SK-N-SH (cell line): ENCODE data around the gene KRTAP12-2. TPM values are rescaled to one million over a fixed set of nuclear protein-coding genes. Genes with fewer than 3 reads are reported as not detected.

ENCODE experiments used
- CTCF ChIA-PET: fragments of 300-600, 350-600 bp; formaldehyde crosslinking; extraction: SDS; loops from one replicate; lab custom pipeline; 2021; lab: Yijun Ruan, JAX
- POLR2A ChIA-PET: fragments of 350-600 bp; sonication (Branson Sonifier 250); formaldehyde crosslinking; extraction: SDS; loops from one replicate; lab custom pipeline; 2020; ENCODE audit warnings: antibody characterized with exemption, inconsistent platforms; lab: Yijun Ruan, JAX
- DNase-seq: peaks from one replicate; pipeline ENCODE4 v3.0.0; 2012
- H2AFZ ChIP-seq: fragments of 200-600 bp; sonication (generic); 2 replicates; pipeline ENCODE4 v1.8.1; 2016; ENCODE audit warnings: antibody characterized with exemption, mild to moderate bottlenecking, low read depth
- H3F3A ChIP-seq: fragments of 200-600 bp; sonication (generic); replicated peaks from 2 replicates; pipeline ENCODE3; 2016; ENCODE audit warnings: antibody characterized with exemption, mild to moderate bottlenecking; ENCODE audit not compliant: insufficient read depth
- H3K27ac ChIP-seq, 2 experiments: fragments of 200-500 bp in 1 of 2; fragments of 200-600 bp in 1 of 2; sonication (Bioruptor generic) in 1 of 2; sonication (generic), shearing (Covaris generic) in 1 of 2; 2 replicates each; pipeline versions ENCODE4 v1.5.1 to v1.6.1; 2014 to 2016; ENCODE audit warnings: low read depth in 2 of 2, inconsistent platforms in 1 of 2, low read length in 1 of 2, mild to moderate bottlenecking in 1 of 2, mixed read lengths in 1 of 2
- H3K27me3 ChIP-seq: fragments of 200-600 bp; sonication (generic), shearing (Covaris generic); 2 replicates; pipeline ENCODE4 v1.6.1; 2016; ENCODE audit warnings: mixed run types; ENCODE audit not compliant: insufficient read depth
- H3K36me3 ChIP-seq, 2 experiments: fragments of 200-500 bp in 1 of 2; fragments of 200-600 bp in 1 of 2; sonication (Bioruptor generic) in 1 of 2; sonication (generic) in 1 of 2; replicated peaks in 1 of 2; 2 replicates each; pipeline versions ENCODE3 to v1.5.1; 2014 to 2016; ENCODE audit warnings: low read length in 1 of 2, mild to moderate bottlenecking in 1 of 2; ENCODE audit not compliant: insufficient read depth in 2 of 2, control insufficient read depth in 1 of 2
- H3K4me1 ChIP-seq, 2 experiments: fragments of 200-500 bp in 1 of 2; fragments of 200-600 bp in 1 of 2; sonication (Bioruptor generic) in 1 of 2; sonication (generic), shearing (Covaris generic) in 1 of 2; 2 replicates each; pipeline versions ENCODE4 v1.5.1 to v1.6.1; 2014 to 2016; ENCODE audit warnings: low read depth in 1 of 2, low read length in 1 of 2, mixed run types in 1 of 2; ENCODE audit not compliant: insufficient read depth in 2 of 2, control insufficient read depth in 1 of 2
- H3K4me2 ChIP-seq: fragments of 200-600 bp; sonication (generic), shearing (Covaris generic); 2 replicates; pipeline ENCODE4 v1.6.1; 2017; ENCODE audit warnings: mixed run types
- H3K4me3 ChIP-seq, 2 experiments: fragments of 200-500 bp in 1 of 2; fragments of 200-600 bp in 1 of 2; sonication (Bioruptor generic) in 1 of 2; sonication (generic), shearing (Covaris generic) in 1 of 2; 2 replicates each; pipeline versions ENCODE4 v1.5.1 to v1.8.1; 2014 to 2016; ENCODE audit warnings: low read depth in 2 of 2, inconsistent platforms in 1 of 2, low read length in 1 of 2, mild to moderate bottlenecking in 1 of 2, mixed read lengths in 1 of 2, moderate library complexity in 1 of 2
- H3K79me2 ChIP-seq: fragments of 200-600 bp; sonication (generic); 2 replicates; pipeline ENCODE4 v1.8.1; 2017; ENCODE audit warnings: mild to moderate bottlenecking; ENCODE audit not compliant: insufficient read depth
- H3K9ac ChIP-seq: fragments of 200-600 bp; sonication (generic); 2 replicates; pipeline ENCODE4 v1.6.1; 2017; ENCODE audit warnings: mixed run types
- H3K9me2 ChIP-seq: fragments of 200-600 bp; sonication (generic); 2 replicates; pipeline ENCODE4 v1.6.1; 2017; ENCODE audit warnings: mixed run types
- H3K9me3 ChIP-seq: fragments of 200-600 bp; sonication (generic); 2 replicates; pipeline ENCODE4 v1.6.1; 2017; ENCODE audit warnings: mixed run types, mild to moderate bottlenecking, moderate library complexity
- H4K20me1 ChIP-seq: fragments of 200-600 bp; sonication (generic); 2 replicates; pipeline ENCODE4 v1.6.1; 2017; ENCODE audit warnings: mild to moderate bottlenecking, mixed run types; ENCODE audit not compliant: insufficient read depth
- CHD2 ChIP-seq: fragments of 150-350 bp; IDR thresholded peaks from 2 replicates; pipeline ENCODE4 v1.6.1; 2018; ENCODE audit warnings: low read length; ENCODE audit not compliant: partially characterized antibody
- EP300 ChIP-seq, 2 experiments: IDR thresholded peaks; 2 replicates each; pipeline versions ENCODE4 v1.4.0 to v1.6.1; 2012; ENCODE audit warnings: borderline replicate concordance in 1 of 2, low read depth in 1 of 2, low read length in 1 of 2
- FOXJ3 ChIP-seq: sonication (generic); formaldehyde crosslinking; IDR thresholded peaks from 2 replicates; pipeline ENCODE4 v1.5.1; 2020; ENCODE audit warnings: mild to moderate bottlenecking, missing genetic modification reagents
- FOXM1 ChIP-seq: IDR thresholded peaks from 2 replicates; pipeline ENCODE4 v1.4.0; 2012; ENCODE audit warnings: low read depth, mild to moderate bottlenecking
- GATA2 ChIP-seq: sonication (generic); formaldehyde crosslinking; IDR thresholded peaks from 2 replicates; pipeline ENCODE4 v1.5.0; 2020; ENCODE audit warnings: mild to moderate bottlenecking, missing genetic modification reagents
- JUND ChIP-seq: IDR thresholded peaks from 2 replicates; pipeline ENCODE4 v1.4.0; 2012
- MEF2A ChIP-seq: IDR thresholded peaks from 2 replicates; pipeline ENCODE4 v1.4.0; 2012; ENCODE audit warnings: low read depth, borderline replicate concordance
- MXI1 ChIP-seq: IDR thresholded peaks from 2 replicates; pipeline ENCODE4 v1.6.1; 2012; ENCODE audit warnings: mild to moderate bottlenecking, low read depth, low read length, improper control_type of control experiment
- NFIC ChIP-seq: IDR thresholded peaks from 2 replicates; pipeline ENCODE4 v1.4.0; 2012; ENCODE audit warnings: borderline replicate concordance
- NRF1 ChIP-seq: IDR thresholded peaks from 2 replicates; pipeline ENCODE4 v1.6.1; 2012; ENCODE audit warnings: low read depth, mild to moderate bottlenecking, low read length
- POLR2AphosphoS5 ChIP-seq: IDR thresholded peaks from 2 replicates; pipeline ENCODE4 v1.6.1; 2012; ENCODE audit warnings: low read depth, low read length
- RAD21 ChIP-seq: IDR thresholded peaks from 2 replicates; pipeline ENCODE4 v1.6.1; 2012; ENCODE audit warnings: mild to moderate bottlenecking, low read length
- RCOR1 ChIP-seq: fragments of 150-350 bp; IDR thresholded peaks from 2 replicates; pipeline ENCODE4 v1.6.1; 2017; ENCODE audit warnings: antibody characterized with exemption, low read length
- RFX5 ChIP-seq: IDR thresholded peaks from 2 replicates; pipeline ENCODE4 v1.6.1; 2012; ENCODE audit warnings: mild to moderate bottlenecking, improper control_type of control experiment, low read length
- SMC3 ChIP-seq: IDR thresholded peaks from 2 replicates; pipeline ENCODE4 v1.6.1; 2012; ENCODE audit warnings: low read depth, low read length, improper control_type of control experiment
- TCF12 ChIP-seq: IDR thresholded peaks from 2 replicates; pipeline ENCODE4 v1.4.0; 2012
- YY1 ChIP-seq: IDR thresholded peaks from 2 replicates; pipeline ENCODE4 v1.4.0; 2012; ENCODE audit warnings: low read depth, mild to moderate bottlenecking
- WGBS: methylation state at CpG from one replicate; pipeline ENCODE4 v1.1.6; 2017; ENCODE audit warnings: low lambda C conversion rate; 5-methylcytosine and 5-hydroxymethylcytosine counted together
- polyA plus RNA-seq, 3 experiments: library from polyadenylated mRNA; depleted of rRNA; stranded (reverse); fragments of >200 nt; gene quantifications; 2 replicates each; pipeline ENCODE4 v1.2.3, GENCODE V29; 2012
- TF ChIP-seq, protein P1 (sequence below): IDR thresholded peaks from 2 replicates; pipeline ENCODE4 v1.4.0; 2012; ENCODE audit warnings: low read depth, borderline replicate concordance
- TF ChIP-seq, protein P2 (sequence below): IDR thresholded peaks from 2 replicates; pipeline ENCODE4 v1.4.0; 2012; ENCODE audit warnings: low read depth
- TF ChIP-seq, protein P3 (sequence below): fragments of 150-350 bp; IDR thresholded peaks from 2 replicates; pipeline ENCODE4 v1.6.1; 2016; ENCODE audit warnings: mild to moderate bottlenecking, low read depth, low read length
- TF ChIP-seq, protein P4 (sequence below): IDR thresholded peaks from 2 replicates; pipeline ENCODE4; 2012
- TF ChIP-seq, protein P5 (sequence below): fragments of 150-350 bp; IDR thresholded peaks from 2 replicates; pipeline ENCODE4 v1.6.1; 2017; ENCODE audit warnings: antibody characterized with exemption, low read length, low read depth, borderline replicate concordance

The KRTAP12-2 gene
- polyA plus RNA-seq, 1 of the 3 experiments (the other 2 are of a cell fraction) = not detected

DNA sequence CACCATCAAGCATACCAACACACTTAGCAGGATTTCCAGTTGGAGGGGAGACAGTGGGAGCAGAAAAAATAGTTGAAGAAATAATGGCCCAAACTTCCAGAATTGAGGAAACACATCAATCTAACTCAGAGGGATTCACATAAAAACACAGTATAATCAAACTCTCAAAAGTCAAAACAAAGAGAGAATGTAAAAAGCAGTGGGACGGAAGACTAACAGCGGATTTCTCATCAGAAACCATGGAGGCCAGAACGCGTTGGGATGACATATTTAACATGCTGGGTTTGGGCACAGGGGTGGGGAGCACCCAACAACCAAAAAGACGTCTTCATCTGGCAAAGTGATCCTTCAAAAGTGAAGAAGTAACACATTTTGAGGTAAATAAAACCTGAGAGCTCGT is 46.8 kb downstream of the KRTAP12-2 start:
- Histone ChIP-seq H3K9me3 (peaks cover 18% of the 10 kb centered on the region), H3K4me1 (no peaks in the 10 kb centered on the region), H3K4me3 (no peak overlapping the region)
- CTCF ChIA-PET = interaction anchor here (0.7 to 2.8 kb wide), 2 partner anchors 8 to 173 kb away, joined by 3 to 11 read pairs; partner anchors contain the start of gene KRTAP10-8
- no peak for TF ChIP-seq NRF1
- no peak for TF ChIP-seq EP300 (IDR thresholded peaks at IDR 0.05; ENCODE audit: borderline replicate concordance in 1 of 2, low read depth in 1 of 2, low read length in 1 of 2)
- no peak for TF ChIP-seq CHD2
- TF ChIP-seq JUND = no peak
- no peak for TF ChIP-seq POLR2AphosphoS5
- TF ChIP-seq, all 33 proteins: peak for 0
- Histone ChIP-seq H3K27ac (no peak overlapping the region), H3K79me2 (no peaks in the 10 kb centered on the region), H3K9ac (no peak overlapping the region), H4K20me1 (no peaks in the 10 kb centered on the region), H3K36me3 (peaks cover 0 to 3% of the 10 kb centered on the region in 2 experiments), H2AFZ (no peak overlapping the region), H3F3A (no peaks in the 10 kb centered on the region), H3K9me2 (no peaks in the 10 kb centered on the region), H3K4me2 (no peak overlapping the region), H3K27me3 (peaks cover 24% of the 10 kb centered on the region)
- POLR2A ChIA-PET = no interaction called here
- no peak for DNase-seq
- 10% methylated on average over 6 of the region's 6 CpGs for WGBS

DNA sequence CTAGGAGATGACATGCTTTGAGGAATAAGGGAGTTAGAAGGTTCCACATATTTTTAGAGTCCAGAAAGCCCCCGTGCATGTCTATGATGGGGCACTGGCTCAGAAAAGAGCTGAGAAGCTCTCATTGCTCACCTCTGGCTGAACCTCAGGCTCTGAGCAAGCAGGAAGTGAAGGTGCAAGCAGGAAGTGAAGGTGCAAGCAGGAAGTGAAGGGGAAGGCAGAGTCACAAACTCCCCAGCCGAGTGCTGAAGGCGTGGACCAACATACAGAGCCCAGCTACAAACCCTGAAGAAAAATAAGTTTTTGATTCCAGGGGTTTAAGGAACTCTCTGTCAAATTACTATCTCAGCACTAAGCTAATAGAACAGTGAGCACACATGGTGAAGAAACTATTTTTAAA is 47.8 kb downstream of the KRTAP12-2 start:
- Histone ChIP-seq H3K27me3 (peaks cover 34% of the 10 kb centered on the region), H3K4me3 (no peak overlapping the region), H3K9ac (no peak overlapping the region), H3K9me2 (no peaks in the 10 kb centered on the region), H3K36me3 (peaks cover 0 to 3% of the 10 kb centered on the region in 2 experiments), H3F3A (no peaks in the 10 kb centered on the region), H2AFZ (no peak overlapping the region), H3K4me2 (no peak overlapping the region), H3K4me1 (no peaks in the 10 kb centered on the region), H3K79me2 (no peaks in the 10 kb centered on the region), H3K27ac (no peak overlapping the region), H4K20me1 (no peaks in the 10 kb centered on the region), H3K9me3 (peaks cover 14% of the 10 kb centered on the region)
- 3% methylated on average over 3 of the region's 3 CpGs for WGBS
- ChIA-PET CTCF (interaction anchor here (2.8 kb wide), 1 partner anchor 174 kb away, joined by 11 read pairs; no protein-coding TSS in a partner anchor), POLR2A (no interaction called here)
- no peak for TF ChIP-seq RFX5
- TF ChIP-seq RAD21 = no peak
- no peak for TF ChIP-seq NFIC
- no peak for TF ChIP-seq POLR2AphosphoS5
- no peak for TF ChIP-seq MXI1
- no peak for TF ChIP-seq MEF2A
- TF ChIP-seq RCOR1 = no peak
- TF ChIP-seq, protein P1, sequence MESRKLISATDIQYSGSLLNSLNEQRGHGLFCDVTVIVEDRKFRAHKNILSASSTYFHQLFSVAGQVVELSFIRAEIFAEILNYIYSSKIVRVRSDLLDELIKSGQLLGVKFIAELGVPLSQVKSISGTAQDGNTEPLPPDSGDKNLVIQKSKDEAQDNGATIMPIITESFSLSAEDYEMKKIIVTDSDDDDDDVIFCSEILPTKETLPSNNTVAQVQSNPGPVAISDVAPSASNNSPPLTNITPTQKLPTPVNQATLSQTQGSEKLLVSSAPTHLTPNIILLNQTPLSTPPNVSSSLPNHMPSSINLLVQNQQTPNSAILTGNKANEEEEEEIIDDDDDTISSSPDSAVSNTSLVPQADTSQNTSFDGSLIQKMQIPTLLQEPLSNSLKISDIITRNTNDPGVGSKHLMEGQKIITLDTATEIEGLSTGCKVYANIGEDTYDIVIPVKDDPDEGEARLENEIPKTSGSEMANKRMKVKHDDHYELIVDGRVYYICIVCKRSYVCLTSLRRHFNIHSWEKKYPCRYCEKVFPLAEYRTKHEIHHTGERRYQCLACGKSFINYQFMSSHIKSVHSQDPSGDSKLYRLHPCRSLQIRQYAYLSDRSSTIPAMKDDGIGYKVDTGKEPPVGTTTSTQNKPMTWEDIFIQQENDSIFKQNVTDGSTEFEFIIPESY = no peak
- no peak for TF ChIP-seq FOXJ3 (CRISPR knock-in tag)
- TF ChIP-seq, protein P2, sequence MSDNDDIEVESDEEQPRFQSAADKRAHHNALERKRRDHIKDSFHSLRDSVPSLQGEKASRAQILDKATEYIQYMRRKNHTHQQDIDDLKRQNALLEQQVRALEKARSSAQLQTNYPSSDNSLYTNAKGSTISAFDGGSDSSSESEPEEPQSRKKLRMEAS = no peak
- no peak for TF ChIP-seq YY1
- TF ChIP-seq FOXM1 = no peak
- TF ChIP-seq SMC3 = no peak
- no peak for TF ChIP-seq TCF12
- TF ChIP-seq, protein P3, sequence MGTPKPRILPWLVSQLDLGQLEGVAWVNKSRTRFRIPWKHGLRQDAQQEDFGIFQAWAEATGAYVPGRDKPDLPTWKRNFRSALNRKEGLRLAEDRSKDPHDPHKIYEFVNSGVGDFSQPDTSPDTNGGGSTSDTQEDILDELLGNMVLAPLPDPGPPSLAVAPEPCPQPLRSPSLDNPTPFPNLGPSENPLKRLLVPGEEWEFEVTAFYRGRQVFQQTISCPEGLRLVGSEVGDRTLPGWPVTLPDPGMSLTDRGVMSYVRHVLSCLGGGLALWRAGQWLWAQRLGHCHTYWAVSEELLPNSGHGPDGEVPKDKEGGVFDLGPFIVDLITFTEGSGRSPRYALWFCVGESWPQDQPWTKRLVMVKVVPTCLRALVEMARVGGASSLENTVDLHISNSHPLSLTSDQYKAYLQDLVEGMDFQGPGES = no peak
- TF ChIP-seq NRF1 = no peak
- TF ChIP-seq, protein P4, sequence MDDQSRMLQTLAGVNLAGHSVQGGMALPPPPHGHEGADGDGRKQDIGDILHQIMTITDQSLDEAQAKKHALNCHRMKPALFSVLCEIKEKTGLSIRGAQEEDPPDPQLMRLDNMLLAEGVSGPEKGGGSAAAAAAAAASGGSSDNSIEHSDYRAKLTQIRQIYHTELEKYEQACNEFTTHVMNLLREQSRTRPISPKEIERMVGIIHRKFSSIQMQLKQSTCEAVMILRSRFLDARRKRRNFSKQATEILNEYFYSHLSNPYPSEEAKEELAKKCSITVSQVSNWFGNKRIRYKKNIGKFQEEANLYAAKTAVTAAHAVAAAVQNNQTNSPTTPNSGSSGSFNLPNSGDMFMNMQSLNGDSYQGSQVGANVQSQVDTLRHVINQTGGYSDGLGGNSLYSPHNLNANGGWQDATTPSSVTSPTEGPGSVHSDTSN = no peak
- TF ChIP-seq, protein P5, sequence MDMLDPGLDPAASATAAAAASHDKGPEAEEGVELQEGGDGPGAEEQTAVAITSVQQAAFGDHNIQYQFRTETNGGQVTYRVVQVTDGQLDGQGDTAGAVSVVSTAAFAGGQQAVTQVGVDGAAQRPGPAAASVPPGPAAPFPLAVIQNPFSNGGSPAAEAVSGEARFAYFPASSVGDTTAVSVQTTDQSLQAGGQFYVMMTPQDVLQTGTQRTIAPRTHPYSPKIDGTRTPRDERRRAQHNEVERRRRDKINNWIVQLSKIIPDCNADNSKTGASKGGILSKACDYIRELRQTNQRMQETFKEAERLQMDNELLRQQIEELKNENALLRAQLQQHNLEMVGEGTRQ = no peak
- TF ChIP-seq GATA2 = no peak
- no peak for DNase-seq
